HPDE6-E6E7 (cell line): ENCODE measurements around the gene KANK2.
"Not testable (repeated sequence)": the region's sequence is repeated elsewhere in the genome, so short reads cannot be mapped to it uniquely, and the experiment has no call there.

Experiments used
- DNase-seq: peaks from one replicate; pipeline ENCODE4 v3.0.0; 2011; ENCODE audit warnings: missing footprints; ENCODE audit errors: extremely low spot score

KANK2 gene

DNA sequence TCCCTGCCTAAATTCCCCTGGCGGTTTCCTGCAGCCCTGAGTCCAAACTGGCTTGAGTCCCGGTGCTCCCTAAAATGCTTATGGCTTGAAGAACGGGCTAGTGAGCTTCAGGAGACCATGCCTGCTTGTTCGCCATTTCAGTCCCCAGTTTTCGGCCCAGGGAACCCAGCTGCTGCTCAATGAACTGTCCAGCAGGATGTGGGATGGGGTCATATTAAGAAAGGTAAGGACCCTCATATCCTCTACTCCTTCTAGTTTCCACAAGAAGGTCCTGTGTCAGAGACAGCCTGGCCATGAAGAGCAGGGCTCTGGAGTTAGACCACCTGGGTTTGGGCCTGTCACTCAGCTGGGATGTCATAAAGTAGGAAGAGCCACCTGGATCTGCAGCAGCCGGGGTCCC, 24.8 kb downstream of the KANK2 start:
- DNase-seq, result no peak

DNA sequence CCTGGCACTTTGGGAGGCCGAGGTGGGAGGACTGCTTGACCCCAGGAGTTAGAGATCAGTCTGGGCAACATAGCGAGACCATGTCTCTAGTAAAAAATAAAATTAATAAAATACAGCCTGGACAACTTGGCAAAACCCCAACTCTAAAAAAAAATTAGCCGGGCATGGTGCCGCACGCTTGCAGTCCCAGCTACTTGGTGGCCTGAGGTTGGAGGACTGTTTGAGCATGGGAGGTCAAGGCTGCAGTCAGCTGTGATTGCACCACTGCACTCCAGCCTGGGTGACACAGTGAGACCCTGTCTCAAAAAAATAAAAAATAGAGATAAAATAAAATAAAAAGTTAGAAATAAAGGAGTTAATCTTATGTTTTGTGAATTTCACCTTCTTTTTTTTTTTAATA, 26.2 kb downstream of the KANK2 start:
- DNase-seq, result no peak

DNA sequence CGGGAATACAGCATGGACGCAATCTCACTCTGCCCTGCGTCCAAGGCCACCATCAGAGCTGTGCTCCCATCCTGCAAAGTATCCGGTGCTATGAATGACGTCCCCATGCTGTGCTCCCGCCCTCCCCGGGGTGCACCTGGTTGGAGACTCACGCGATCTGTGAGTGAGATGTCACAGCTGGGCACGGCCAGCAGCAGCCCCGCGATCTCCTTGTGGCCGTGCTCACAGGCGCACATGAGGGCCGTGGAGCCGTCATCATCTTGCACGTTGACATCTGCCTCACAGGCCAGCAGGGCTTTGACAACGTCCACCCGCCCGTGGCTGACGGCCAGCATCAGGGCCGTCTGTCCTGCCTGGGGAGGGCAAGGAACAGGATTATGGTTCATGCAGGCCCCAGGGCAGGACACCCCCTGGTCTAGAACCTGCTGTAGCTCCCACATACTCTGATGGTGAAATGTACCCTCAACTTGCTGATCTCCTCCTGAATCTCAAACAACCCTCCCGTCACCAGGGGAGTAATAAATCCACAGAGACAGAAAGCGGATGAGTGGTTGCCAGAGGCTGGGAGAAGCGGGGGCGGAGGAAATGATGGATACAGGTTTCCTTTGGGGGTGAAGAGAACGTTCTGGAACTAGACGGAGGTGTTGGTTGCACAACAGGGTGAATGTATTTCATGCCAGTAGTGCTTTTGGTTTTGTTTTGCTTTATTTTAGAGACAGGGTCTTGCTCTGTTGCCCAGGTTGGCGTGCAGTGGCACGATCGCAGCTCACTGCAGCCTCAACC, 27.3 kb downstream of the KANK2 start:
- DNase-seq, result no peak

DNA sequence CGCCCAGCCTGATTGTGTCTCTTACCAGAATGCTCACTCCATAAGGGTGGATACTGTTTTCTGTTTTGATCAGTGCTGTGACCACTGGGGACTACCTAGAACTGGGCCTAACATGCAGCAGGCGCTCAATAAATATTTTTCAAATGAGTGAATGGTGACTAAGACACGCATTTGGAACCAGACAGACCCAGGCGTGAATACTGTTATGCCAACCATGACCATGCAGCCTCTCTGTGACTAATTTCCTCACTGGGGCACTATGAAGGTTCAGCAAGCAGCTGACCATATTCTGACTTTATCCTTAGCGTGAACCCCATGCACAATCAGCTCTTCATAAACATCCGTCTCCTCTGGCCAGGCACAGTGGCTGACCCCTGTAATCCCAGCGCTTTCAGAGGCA, 28.8 kb downstream of the KANK2 start:
- DNase-seq, result peak; percentile 92

DNA sequence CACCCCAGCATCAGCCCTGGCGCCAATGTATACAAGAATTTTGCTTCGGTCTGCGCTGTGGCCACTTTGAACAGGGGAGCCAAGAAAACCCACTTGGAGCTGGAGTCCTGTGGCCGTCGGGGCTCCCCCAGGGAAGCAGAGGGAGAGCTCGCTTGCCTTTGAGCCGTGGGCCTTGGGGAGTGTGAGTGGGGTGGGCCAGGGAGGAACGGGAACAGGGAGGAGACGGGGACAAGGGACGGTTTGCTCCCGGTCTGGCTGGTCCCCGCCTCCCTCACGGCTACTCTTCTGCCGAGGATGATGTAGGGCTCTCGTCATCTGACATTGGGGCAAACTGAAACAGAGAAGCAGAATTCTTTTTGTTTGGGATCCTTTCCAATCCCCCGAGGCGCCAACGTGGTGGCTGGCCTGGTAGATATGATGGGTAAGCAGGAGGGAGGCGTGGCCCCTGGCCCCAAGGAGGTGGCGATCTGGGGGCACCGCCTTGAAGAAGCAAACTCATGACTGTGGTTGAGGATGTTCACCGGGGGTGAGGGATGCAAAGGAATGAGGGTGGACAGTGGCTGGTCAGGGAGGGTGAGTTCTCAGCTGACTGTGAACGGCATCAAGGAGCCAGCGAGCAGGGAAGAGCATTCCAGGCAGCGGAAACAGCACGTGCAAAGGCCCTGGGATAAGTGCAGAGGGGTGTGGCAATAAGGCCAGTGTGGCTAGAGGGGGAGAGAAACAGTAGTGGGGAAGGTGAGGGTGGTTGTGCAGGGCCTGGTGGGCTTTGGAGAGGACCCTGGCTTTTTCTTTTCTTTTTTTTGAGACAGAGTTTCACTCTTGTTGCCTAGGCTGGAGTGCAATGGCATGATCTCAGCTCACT, 30.8 kb downstream of the KANK2 start:
- DNase-seq, result no peak

DNA sequence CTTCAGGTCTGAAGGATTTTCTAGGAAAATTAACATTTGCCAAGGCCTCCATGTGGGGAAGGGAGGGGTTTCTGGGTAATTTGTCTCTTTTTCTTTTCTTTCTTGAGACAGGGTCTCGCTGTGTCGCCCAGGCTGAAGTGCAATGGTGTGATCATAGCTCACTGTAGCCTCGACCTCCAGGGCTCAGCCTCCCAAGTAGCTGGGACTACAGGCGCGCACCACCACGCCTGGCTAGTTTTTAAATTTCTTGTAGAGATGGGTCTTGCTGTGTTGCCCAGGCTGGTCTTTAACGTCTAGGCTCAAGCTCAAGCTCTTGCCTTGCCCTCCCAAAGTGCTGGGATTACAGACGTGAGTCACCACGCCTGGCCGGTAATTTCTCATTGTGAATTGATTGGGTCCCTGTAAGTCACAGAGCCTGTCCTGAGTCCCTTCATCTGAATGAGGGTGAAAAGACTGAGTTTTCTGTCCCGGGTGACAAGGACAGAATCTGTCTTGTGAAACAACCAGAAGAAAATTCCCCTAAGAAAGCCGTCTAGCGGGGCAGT, 31.8 kb downstream of the KANK2 start:
- DNase-seq, result no peak

DNA sequence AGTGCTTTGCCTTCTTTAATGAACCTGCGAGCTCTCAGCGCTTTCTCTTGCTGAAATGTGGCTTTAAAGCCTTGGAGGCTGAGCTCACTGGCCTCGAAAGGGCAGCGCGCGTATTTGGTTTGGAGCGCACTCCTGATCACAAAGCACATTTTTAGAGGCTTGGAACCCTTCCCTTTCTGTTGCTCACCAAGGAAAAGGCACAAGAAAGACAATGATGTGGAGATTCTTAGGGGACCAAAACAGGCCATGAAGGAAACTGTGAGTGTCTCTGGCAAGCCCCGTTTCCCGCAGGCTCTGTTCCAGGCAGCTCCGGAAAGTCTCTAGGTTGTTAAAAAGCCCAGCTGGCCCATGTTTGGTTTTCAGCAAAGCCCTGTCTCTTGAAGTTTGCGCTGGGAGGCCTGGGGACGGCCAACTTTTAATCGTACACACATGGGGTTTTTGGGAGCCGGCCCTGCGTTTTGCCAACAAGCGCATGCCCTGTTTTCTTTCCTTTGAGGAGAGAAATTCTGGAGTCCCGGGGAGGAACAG, 32.4 kb downstream of the KANK2 start:
- no peak for DNase-seq

DNA sequence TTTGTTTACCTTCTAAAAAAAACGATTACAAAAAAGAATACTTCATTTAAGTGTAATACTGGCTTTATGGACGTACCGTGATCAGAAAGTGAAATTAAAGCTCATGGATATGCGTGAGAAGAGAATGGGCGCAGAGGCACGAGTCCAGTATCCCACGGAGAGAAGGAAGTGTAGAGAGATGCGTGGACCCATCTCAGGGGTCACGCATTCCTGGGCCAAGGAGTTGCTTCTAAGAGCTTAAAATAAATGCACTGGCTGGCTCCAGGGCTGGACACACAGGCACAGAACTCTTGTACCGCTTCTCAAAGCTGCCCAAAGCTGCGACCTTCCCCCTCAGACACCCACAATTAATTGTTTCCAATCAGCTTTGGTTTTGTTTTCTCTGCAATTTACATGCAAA, 33.0 kb downstream of the KANK2 start:
- no peak for DNase-seq

DNA sequence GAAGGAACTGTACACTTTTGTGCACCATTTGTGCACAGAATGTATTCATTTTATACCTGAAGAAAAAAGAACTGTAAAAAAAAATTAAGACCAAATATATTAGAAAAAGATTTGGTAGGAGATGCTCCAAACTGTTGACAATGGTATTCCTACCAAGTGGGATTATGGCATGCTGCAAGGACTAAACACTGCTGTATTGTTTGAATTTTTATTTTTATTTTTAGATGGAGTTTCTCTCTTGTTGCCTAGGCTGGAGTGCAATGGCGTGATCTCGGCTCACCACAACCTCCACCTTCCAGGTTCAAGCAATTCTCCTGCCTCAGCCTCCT, 36.9 kb downstream of the KANK2 start:
- not testable (repeated sequence) for DNase-seq

DNA sequence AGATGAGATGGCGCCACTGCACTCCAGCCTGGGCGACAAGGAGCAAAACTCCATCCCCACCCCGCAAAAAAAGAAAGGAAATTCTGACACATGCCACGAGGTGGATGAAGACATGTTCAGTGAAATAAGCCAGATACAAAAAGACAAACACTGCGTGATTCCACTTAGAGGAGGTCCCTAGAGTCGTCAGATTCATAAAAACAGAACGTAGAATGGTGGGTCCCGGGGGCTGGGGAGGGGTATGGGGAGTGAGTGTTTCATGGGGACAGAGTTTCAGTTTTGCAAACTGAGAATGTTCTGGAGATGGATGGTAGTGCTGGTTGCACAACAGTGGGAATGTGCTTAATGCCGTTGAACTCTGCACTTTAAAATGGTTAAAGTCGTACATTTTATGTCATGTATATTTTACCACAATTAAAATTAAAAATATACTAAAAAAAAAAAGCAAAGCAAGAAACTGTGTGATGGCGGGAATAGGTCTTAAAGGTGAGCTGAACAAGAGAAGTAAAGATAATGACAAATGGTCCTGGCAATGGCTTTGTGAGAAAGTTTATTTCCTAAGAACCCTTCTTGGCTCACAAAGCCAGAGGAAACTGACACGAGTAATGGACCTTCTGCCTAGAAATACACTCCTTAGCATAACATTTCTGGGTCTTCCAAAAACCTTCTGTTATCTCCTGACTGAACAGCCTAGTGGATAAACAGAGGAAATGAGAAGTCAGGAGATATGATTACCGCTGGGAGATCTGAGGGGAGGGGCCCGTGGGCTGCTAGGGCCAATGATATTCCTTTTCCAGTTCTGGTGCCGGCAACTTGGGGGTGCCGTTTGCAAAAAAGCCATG, 37.5 kb downstream of the KANK2 start:
- DNase-seq, result no peak

DNA sequence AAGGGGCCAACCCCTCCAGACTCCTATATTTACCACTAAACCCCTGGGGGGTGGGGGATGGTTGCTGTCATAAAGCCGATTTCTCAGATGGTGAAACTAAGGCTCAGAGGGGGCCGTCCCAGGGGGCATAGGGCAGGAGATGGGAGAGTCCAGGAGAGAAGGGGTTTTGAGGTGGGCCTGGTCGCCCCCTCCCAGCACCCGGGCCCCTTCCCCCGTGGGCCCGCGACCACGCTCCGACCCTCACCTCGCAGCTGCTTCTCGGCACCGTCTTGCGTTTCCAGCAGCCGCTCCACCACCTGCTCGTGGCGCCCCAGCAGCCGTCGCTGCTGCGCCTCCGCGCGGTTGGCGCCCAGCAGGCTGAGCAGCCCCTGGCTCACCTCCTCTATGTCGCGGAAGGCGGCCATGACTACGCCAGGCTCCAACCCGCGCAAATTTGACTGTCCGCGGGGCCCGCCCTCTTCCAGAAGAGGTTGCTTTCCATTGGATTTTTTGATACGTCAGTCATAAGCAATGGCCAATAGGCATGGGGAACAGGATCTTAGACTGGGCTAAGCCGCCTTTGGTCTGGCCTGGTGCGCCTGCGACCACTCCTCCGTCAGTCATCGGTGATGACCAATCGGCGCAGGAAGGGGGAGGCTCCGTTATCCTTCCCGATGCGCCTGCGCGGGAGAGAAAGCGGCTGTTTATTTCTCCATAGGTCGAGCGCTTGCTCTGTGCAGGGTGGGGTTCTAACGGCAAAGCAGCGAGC, 41.8 kb downstream of the KANK2 start, which contains the start of gene SPC24:
Gene SPC24, minus strand, starts transcription at position 410 of the 748 bp plus-strand sequence. Its CDS starts 6 bp downstream, at position 404.
- peak; percentile 100 for DNase-seq

DNA sequence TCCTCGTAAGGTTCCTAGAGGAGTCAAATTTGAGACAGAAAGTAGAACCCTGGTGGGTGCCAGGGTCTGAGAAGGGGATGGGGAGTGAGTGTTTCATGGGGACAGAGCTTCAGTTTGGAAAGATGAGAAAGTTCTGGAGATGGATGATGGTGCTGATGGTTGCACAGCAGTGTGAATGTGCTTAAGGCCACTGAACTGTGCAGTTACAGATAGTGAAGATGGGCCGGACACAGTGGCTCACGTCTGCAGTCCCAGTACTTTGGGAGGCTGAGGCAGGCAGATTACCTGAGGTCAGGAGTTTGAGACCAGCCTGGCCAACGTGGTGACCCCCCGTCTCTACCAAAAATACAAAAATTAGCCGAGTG, 42.7 kb downstream of the KANK2 start:
- no peak for DNase-seq

DNA sequence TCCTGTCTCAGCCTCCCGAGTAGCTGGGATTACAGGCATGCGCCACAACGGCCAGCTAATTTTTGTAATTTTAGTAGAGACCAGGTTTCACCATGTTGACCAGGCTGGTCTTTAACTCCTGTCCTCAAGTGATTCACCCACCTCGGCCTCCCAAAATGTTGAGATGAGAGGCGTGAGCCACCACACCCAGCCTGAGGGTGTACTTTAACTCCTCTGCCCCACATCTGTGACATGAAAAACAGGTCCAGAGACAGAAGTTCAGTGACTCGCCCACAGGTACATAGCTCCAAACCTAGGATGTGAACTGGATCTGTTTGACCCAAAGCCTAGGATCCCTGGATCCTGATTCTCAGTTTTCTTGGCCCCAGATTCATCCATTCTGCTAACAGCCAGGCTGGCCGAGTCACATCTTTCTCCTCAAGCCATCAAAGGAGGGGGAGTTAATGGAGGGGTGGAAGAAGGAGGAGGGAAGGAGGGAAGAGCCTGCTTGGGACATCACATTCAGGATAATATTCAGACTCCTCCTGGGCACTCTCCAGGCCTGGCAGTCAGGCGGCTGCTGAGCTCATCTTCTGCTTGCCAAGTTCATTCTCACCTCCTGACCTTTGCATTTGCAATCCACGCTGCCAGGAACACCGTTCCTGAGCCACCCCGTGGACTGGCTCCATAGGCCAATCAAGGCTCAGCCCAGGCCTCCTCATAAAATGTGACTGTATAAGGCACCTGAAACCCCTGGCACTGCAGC, 44.9 kb downstream of the KANK2 start:
- DNase-seq, result no peak

DNA sequence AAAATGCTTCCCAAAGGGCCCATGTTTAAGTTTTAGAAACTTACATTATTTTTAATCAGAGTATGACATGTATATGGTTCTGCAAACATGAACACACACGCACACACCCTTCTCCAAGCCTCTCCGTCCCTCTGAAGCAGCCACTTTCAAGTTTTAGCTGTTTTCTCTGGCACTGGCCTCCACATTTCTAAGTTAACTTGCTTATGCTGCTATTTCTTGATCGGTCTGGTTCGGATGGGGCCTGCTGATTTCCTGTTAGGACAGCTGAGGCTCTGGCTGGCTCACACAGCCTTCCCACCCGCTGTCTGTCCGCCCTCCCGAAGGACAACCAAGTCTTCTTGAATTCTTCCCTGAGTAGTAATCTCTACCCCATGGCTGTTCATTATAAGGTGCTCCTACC, 46.2 kb downstream of the KANK2 start:
- DNase-seq, result no peak

DNA sequence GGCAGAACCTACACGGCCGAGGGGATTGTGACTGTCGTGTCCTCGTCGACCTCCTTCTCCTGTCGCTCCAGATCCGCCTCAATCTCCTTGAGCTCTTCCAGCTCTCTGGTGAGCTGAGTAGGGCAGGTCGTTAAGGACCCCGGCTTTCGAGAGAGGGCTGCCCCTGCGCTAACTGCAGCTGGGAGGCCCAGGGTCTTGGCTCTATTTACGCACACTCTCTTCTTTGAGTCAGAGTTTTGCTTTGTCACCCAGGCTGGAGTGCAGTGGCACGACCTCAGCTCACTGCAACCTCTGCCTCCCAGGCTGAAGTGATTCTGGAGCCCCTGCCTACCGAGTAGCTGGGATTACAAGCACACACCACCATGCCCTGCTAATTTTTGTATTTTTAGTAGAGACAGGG, 49.3 kb downstream of the KANK2 start:
- DNase-seq, result no peak

DNA sequence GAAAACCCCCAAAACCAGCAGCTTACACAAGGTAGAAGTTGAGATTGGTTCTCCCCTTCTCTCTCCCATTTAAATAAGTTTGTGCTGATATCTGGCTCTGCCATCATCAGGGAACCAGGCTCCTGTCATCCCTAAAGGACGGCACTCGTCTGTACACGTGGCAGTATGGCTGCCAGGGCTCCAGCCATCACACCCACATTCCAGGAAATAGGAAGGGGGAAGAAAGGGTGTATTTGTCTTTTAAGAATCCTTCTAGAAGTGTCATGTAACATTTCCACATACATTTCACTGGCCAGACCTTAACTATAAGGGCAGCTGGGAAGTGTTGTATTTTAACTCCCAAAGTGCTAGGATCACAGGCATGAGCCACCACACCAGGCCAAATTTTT, 51.8 kb downstream of the KANK2 start:
- no peak for DNase-seq

DNA sequence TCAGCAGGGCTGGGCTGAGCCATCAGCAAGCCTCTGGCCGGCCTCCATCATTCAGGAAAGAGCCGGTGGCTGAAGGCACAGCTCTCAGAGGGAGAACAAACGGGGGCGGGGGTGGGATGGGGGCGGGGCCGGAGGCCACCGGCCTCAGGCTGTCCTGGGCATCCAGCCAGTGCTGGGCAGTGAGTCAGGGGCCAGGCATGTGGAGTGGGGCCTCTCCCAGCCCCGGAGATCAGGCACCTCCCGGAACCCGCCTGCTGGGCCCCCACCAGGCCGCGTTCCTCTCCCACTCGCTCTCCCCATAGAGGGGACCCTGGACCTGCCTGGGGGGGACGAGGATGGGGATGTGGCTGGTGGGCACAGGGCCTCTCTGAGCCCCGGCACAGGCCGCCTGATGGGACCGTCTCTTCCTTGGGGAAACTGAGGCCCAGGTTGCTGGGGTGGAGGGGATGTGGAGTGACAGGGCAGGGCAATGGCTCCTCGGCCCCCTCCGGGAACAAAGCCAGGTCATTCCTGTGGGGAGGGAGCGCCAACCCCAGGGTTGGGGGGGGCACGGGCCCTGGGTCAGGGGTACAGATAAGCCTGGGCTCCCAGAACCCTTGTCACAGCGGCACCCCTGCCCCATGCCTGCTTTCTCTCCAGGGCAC, 54.7 kb downstream of the KANK2 start:
- peak; percentile 91 for DNase-seq

DNA sequence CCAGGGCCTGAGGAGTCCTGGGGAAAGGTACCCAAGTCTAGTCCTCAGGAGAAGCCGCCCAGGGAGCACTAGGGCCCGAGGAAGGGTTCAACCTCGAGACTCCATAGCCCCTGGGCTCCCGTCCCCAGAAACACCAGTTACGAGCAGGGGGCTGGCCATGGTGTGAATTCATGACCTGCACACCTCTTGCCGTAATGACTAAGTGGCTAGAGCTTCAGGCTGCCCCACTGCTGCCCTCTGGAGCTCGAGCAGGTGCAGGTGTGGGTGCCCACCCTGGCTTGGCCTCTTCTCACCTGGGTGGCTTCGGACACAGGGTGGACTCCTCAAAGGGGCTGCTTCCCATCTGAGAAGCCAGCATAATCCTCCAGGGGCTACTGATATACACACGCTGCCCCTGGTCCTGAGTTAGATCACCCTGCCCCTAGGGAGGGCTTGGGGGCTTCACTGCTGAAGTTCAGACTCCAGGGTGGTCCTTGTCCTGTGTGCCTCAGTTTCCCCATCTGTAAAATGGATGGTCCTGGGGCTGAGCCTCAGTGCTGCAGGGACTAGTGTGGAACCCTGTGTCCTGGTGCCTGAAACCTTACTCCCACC, 55.3 kb downstream of the KANK2 start:
- DNase-seq, result no peak

DNA sequence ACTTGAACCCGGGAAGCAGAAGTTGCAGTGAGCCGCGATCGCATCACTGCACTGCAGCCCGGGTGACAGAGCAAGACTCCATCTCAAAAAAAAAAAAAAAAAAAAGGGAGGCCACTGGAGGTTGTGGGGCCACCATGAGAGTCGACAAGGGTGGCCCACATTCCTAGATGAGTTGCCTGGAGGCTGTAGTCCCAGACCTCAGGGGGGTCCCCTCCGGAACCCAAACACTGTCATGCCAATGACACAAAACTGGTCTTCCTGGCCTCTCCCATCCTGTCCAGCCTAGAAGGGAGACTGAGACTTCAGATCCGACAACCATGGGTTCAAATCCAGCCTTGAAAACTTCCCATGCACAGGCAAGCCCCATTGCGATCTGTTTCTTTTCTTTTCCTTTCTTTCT, 56.4 kb downstream of the KANK2 start:
- no peak for DNase-seq
